Measurements from ENCODE around the gene EFCAB6.

DNA sequence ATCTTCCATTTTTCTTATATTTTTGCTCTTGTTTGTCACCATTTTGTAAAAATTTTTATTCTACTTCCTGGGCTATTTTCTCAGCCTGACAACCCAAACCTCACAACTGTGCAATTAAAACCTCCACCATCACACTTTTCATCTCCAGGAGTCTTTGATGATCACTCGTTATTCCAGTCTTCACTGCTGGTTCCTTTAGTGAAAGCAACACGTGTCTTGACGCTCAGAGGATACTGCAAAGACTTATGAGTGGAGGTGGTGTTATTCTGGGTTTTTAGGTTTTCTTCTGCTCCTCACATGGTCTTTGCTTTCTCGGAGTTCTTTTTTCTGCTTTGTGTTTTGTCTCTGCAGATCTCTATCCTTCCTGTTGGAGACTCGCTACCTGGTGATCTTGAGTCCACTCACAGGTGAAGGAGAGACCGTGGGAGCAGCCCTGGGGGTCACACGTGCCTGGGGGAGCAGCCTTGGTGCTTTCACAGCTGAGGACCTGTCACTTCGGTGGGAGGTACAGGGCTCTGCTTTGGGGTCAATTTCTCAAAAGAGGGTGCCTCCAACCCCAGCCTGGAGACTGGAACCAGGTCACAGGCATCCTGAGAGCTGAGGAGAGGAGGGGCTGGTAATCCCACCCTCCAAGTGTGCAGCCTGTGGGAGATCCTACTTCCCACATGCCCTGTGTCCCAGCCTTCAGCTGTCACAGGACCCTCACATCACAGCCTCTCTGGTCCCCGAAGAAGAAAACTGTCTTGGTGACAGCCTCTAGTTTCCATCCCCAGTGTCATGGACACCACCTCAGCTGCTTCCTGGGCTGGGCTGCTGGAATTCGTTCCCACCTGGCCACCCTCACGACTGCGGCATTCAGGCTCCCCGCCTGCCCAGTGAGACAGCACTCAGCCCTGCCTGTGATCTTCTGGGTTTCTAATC, 39.2 kb upstream of the EFCAB6 start:
- TF ChIP-seq, protein P1, sequence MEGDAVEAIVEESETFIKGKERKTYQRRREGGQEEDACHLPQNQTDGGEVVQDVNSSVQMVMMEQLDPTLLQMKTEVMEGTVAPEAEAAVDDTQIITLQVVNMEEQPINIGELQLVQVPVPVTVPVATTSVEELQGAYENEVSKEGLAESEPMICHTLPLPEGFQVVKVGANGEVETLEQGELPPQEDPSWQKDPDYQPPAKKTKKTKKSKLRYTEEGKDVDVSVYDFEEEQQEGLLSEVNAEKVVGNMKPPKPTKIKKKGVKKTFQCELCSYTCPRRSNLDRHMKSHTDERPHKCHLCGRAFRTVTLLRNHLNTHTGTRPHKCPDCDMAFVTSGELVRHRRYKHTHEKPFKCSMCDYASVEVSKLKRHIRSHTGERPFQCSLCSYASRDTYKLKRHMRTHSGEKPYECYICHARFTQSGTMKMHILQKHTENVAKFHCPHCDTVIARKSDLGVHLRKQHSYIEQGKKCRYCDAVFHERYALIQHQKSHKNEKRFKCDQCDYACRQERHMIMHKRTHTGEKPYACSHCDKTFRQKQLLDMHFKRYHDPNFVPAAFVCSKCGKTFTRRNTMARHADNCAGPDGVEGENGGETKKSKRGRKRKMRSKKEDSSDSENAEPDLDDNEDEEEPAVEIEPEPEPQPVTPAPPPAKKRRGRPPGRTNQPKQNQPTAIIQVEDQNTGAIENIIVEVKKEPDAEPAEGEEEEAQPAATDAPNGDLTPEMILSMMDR (IDR thresholded peaks at IDR 0.05) = no peak
- TF ChIP-seq POLR2A (IDR thresholded peaks at IDR 0.05) (no peak), POLR2AphosphoS5 (IDR thresholded peaks at IDR 0.05) (no peak)

Measured in breast epithelium (tissue), 3 donors.